ENCODE measurements around the gene PCDHGB2.
"Not testable (repeated sequence)": the region's sequence is repeated elsewhere in the genome, so short reads cannot be mapped to it uniquely, and the experiment has no call there.

Gene PCDHGB2

GRCh38 chr5:141356950-141357349 lies 2.8 kb upstream of the PCDHGB2 start:
- ATAC-seq (replicated peaks) = no peak
- H3K9me3 Mint-ChIP-seq = peaks cover 0 to 7% of the 10 kb centered on the region in 2 donors

DNA sequence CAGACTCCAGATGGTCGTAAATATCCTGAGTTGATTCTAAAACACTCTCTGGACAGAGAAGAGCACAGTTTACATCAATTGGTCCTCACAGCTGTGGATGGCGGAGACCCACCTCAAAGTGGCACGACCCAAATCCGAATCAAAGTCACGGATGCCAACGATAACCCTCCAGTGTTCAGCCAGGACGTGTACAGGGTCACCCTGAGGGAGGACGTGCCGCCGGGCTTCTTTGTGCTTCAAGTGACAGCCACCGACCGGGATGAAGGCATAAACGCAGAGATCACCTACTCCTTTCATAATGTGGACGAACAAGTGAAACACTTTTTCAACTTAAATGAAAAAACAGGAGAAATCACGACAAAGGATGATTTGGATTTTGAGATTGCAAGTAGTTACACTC lies 891 bp downstream of the PCDHGB2 start:
- ATAC-seq (replicated peaks) (no peak), DNase-seq (no peak)
- H3K9me3 Mint-ChIP-seq = peaks cover 0 to 15% of the 10 kb centered on the region in 2 donors
- H3K36me3 Mint-ChIP-seq (ENCODE audit: insufficient read depth) = peaks cover 16% of the 10 kb centered on the region
- H3K27me3 Mint-ChIP-seq = peaks cover 60 to 95% of the 10 kb centered on the region in 2 donors
- H3K27ac Mint-ChIP-seq = no peak overlapping the region
- H3K4me3 Mint-ChIP-seq = peak overlapping the region in 1 of 2 donors; percentile 80
- H3K4me1 Mint-ChIP-seq (ENCODE audit: low read depth in 2 of 2) = peaks cover 2 to 9% of the 10 kb centered on the region in 2 donors

More at GRCh38 chr5:141356950-141357349, 2.8 kb upstream of the PCDHGB2 start:
- H3K4me1 Mint-ChIP-seq (ENCODE audit: low read depth in 2 of 2) = peaks cover 2 to 5% of the 10 kb centered on the region in 2 donors
- H3K36me3 Mint-ChIP-seq (ENCODE audit: insufficient read depth) = peaks cover 7% of the 10 kb centered on the region
- DNase-seq = no peak
- H3K27me3 Mint-ChIP-seq = peaks cover 51 to 96% of the 10 kb centered on the region in 2 donors
- no peak overlapping the region for H3K27ac Mint-ChIP-seq
- no peak overlapping the region for H3K4me3 Mint-ChIP-seq

DNA sequence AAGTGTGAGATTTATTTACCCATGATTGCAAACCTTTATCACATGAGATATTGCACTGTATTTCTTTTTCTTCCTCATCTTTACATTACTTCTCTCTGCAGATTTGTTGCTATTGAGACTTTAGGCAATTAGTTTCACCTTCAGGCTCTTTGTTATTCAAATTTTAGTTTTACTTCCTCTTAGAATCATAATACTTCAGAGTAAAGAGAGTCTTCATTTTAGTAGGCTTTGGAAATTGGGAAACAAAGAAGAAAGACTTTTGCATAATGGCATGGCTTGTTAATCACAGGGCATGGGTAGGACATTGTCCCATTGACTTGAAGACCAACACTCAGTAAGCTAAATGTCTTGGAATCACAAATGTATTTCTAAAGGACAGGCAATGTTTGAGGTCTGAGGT lies 2.9 kb downstream of the PCDHGB2 start:
- peaks cover 19% of the 10 kb centered on the region for H3K36me3 Mint-ChIP-seq (ENCODE audit: insufficient read depth)

DNA sequence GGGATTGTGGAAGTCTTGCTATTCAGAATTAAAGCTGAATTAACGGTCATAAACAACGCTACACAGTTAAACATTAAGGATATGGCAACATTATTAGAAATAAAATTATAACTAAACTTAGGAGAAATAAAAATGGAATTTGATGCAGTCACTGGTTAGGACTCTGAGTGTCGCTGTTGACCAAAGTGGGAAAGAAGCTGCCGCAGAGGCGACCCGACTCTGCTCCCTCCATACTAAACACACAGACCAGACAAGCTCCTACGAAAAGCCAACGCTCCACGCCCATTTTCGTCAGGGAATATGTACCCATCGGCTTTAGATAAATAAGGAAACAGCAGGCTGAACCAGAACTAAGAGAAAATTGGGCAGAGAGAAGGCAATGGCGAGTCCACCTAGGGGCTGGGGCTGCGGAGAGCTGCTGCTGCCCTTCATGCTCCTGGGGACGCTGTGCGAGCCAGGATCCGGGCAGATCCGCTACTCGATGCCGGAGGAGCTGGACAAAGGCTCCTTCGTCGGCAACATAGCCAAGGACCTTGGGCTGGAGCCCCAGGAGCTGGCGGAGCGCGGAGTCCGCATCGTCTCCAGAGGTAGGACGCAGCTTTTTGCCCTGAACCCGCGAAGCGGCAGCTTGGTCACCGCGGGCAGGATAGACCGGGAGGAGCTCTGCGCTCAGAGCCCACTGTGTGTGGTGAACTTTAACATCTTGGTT lies 4.3 kb downstream of the PCDHGB2 start, which contains the start of gene PCDHGA5:
TSS of gene PCDHGA5 (plus strand) at position 211 of the 709 bp plus-strand sequence. CDS start at position 380, 169 bp downstream.
- H3K27me3 Mint-ChIP-seq = peaks cover 51 to 89% of the 10 kb centered on the region in 2 donors
- H3K4me1 Mint-ChIP-seq (ENCODE audit: low read depth in 2 of 2) = peaks cover 2 to 9% of the 10 kb centered on the region in 2 donors
- H3K27ac Mint-ChIP-seq = no peak within 1 kb of the TSS
- ATAC-seq (replicated peaks) = no peak
- DNase-seq = no peak
- peaks cover 19% of the 10 kb centered on the region for H3K36me3 Mint-ChIP-seq (ENCODE audit: insufficient read depth)
- no peak within 1 kb of the TSS for H3K4me3 Mint-ChIP-seq
- peaks cover 0 to 15% of the 10 kb centered on the region in 2 donors for H3K9me3 Mint-ChIP-seq

More for the DNA sequence above, 2.9 kb downstream of the PCDHGB2 start:
- peaks cover 0 to 15% of the 10 kb centered on the region in 2 donors for H3K9me3 Mint-ChIP-seq
- no peak overlapping the region for H3K4me3 Mint-ChIP-seq
- H3K4me1 Mint-ChIP-seq (ENCODE audit: low read depth in 2 of 2) = peaks cover 2 to 9% of the 10 kb centered on the region in 2 donors
- DNase-seq = no peak
- ATAC-seq (replicated peaks) = no peak
- peaks cover 52 to 90% of the 10 kb centered on the region in 2 donors for H3K27me3 Mint-ChIP-seq
- no peak overlapping the region for H3K27ac Mint-ChIP-seq

GRCh38 chr5:141366016-141366896 lies 6.5 kb downstream of the PCDHGB2 start:
- Mint-ChIP-seq H3K9me3 (peaks cover 0 to 8% of the 10 kb centered on the region in 2 donors), H3K4me1 (ENCODE audit: low read depth in 2 of 2) (peaks cover 3 to 10% of the 10 kb centered on the region in 2 donors), H3K27me3 (peaks cover 52 to 85% of the 10 kb centered on the region in 2 donors), H3K27ac (no peak overlapping the region), H3K36me3 (ENCODE audit: insufficient read depth) (peaks cover 17% of the 10 kb centered on the region), H3K4me3 (no peak overlapping the region)
- no peak for DNase-seq
- ATAC-seq (replicated peaks) = no peak

DNA sequence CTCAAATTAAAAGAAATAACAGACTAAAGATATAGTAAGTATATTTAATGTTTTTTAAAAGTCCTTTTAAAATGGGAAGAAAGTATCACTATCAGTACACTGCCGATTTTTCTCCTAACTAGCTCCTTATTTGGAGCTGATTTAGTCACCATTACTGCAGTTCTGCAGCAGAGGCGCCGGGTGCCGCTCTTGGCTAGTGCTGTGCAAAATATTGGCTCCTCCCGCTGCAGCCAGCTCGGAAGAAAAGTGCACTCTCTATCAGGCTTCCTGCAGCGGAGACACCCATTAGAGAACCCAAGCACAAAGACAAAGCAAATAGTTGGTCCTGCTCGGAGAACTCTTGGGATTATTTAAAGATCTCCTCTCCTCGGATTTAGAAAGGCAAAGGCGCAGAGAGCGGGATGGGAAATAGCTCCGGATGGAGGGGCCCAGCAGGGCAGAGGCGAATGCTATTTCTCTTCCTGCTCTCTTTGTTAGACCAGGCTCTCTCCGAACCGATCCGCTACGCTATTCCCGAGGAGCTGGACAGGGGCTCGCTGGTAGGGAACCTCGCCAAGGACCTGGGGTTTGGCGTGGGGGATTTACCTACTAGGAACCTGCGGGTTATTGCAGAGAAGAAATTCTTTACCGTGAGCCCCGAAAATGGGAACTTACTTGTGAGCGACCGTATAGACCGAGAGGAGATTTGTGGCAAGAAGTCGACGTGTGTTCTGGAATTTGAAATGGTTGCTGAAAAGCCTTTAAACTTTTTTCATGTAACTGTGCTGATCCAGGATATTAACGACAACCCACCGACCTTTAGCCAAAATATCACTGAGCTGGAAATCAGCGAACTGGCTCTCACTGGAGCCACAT lies 10.4 kb downstream of the PCDHGB2 start, which contains the start of gene PCDHGB3:
TSS of gene PCDHGB3 (plus strand) at position 249 of the 855 bp plus-strand sequence. CDS start at position 402, 153 bp downstream.
- DNase-seq (no peak), ATAC-seq (replicated peaks) (peak; percentile 74)
- H3K4me3 Mint-ChIP-seq = peak within 1 kb of the TSS; percentile 75 to 86
- peaks cover 35 to 63% of the 10 kb centered on the region in 2 donors for H3K27me3 Mint-ChIP-seq
- peaks cover 3% of the 10 kb centered on the region for H3K36me3 Mint-ChIP-seq (ENCODE audit: insufficient read depth)
- H3K9me3 Mint-ChIP-seq = no peaks in the 10 kb centered on the region
- H3K4me1 Mint-ChIP-seq (ENCODE audit: low read depth in 2 of 2) = peaks cover 5% of the 10 kb centered on the region in 2 donors
- peak within 1 kb of the TSS in 1 of 2 donors; percentile 77 for H3K27ac Mint-ChIP-seq

- peaks cover 32 to 59% of the 10 kb centered on the region in 2 donors for H3K27me3 Mint-ChIP-seq
- H3K36me3 Mint-ChIP-seq (ENCODE audit: insufficient read depth) = peaks cover 3% of the 10 kb centered on the region
- H3K4me3 Mint-ChIP-seq = no peak overlapping the region
- peaks cover 5% of the 10 kb centered on the region in 2 donors for H3K4me1 Mint-ChIP-seq (ENCODE audit: low read depth in 2 of 2)
- DNase-seq (no peak), ATAC-seq (replicated peaks) (no peak)
- no peak overlapping the region for H3K27ac Mint-ChIP-seq
- peaks cover 0 to 4% of the 10 kb centered on the region in 2 donors for H3K9me3 Mint-ChIP-seq
Measured at GRCh38 chr5:141371572-141372475, 12.0 kb downstream of the PCDHGB2 start.

- Mint-ChIP-seq H3K36me3 (ENCODE audit: insufficient read depth) (no peaks in the 10 kb centered on the region), H3K9me3 (peaks cover 0 to 4% of the 10 kb centered on the region in 2 donors), H3K27ac (no peak within 1 kb of the TSS), H3K27me3 (peaks cover 30 to 53% of the 10 kb centered on the region in 2 donors), H3K4me1 (ENCODE audit: low read depth in 2 of 2) (peaks cover 5% of the 10 kb centered on the region in 2 donors), H3K4me3 (no peak within 1 kb of the TSS)
- ATAC-seq (replicated peaks) = no peak
- no peak for DNase-seq
Measured at GRCh38 chr5:141373673-141374317, 14.0 kb downstream of the PCDHGB2 start, which contains the start of gene PCDHGA6. PCDHGA6 (plus strand) TSS chr5:141373891; CDS start chr5:141374084, 193 bp downstream.

DNA sequence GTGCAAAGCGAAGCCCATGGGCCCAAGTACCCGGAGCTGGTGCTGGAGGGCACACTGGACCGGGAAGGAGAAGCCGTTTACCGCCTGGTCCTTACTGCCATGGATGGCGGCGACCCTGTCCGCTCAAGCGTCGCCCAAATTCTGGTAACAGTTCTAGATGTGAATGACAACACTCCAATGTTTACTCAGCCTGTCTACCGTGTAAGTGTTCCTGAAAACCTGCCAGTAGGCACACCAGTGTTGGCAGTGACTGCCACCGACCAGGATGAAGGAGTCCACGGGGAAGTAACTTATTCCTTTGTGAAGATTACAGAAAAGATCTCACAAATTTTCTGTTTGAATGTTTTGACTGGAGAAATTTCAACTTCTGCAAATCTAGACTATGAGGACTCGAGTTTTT lies 14.8 kb downstream of the PCDHGB2 start:
- Mint-ChIP-seq H3K4me3 (no peak overlapping the region), H3K9me3 (peaks cover 0 to 4% of the 10 kb centered on the region in 2 donors), H3K27ac (no peak overlapping the region), H3K27me3 (peaks cover 26 to 52% of the 10 kb centered on the region in 2 donors), H3K36me3 (ENCODE audit: insufficient read depth) (no peaks in the 10 kb centered on the region), H3K4me1 (ENCODE audit: low read depth in 2 of 2) (peaks cover 5% of the 10 kb centered on the region in 2 donors)
- ATAC-seq (replicated peaks) (no peak), DNase-seq (no peak)

DNA sequence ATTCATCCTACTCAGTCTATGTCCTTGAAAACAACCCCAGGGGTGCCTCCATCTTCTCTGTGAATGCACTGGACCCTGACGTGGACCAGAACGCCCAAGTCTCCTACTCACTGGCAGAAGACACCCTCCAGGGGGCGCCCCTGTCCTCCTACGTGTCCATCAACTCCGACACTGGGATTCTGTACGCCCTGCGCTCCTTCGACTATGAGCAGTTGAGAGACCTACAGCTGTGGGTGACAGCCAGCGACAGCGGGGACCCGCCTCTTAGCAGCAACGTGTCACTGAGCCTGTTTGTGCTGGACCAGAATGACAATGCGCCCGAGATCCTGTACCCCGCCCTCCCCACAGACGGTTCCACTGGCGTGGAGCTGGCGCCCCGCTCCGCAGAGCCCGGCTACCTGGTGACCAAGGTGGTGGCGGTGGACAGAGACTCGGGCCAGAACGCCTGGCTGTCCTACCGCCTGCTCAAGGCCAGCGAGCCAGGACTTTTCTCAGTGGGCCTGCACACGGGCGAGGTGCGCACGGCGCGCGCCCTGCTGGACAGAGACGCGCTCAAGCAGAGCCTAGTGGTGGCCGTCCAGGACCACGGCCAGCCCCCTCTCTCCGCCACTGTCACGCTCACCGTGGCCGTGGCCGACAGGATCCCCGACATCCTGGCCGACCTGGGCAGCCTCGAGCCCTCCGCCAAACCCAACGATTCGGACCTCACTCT lies 15.8 kb downstream of the PCDHGB2 start:
- not testable (repeated sequence) for H3K36me3 Mint-ChIP-seq (ENCODE audit: insufficient read depth); H3K9me3 Mint-ChIP-seq; H3K4me1 Mint-ChIP-seq (ENCODE audit: low read depth in 2 of 2); H3K27ac Mint-ChIP-seq; ATAC-seq (replicated peaks); H3K4me3 Mint-ChIP-seq; DNase-seq
- H3K27me3 Mint-ChIP-seq = peaks cover 18 to 42% of the 10 kb centered on the region in 2 donors
